ENCODE results near the gene TAGLN2. TPM values are rescaled to one million over a fixed set of nuclear protein-coding genes. Genes with fewer than 3 reads are reported as not detected.

The TAGLN2 gene
- polyA plus RNA-seq, 1 experiment, result 400 TPM

DNA sequence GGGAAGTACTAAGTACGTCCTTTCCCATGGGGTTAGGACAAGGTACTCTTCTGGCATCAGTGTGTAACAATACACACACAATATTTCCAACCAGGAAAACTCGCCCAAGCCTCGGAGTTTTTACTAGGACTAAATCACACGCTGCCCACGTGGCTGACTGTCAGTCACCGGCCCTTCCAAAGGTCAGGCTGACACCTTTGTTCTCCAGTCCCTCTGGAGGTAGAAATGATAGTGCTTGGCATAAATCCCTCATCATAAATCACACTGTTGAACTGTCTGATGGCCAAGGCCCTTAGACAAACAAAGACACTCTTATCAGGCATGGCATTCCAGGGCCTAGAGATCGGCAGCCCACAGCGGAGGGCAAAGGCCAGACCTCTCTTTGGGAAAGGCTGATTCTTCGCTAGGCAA lies 45.6 kb upstream of the TAGLN2 start:
- ChIA-PET CTCF (interaction anchor here (0.7 to 3.4 kb wide), 4 partner anchors 25 to 76 kb away, joined by 3 to 28 read pairs (median 3); no protein-coding TSS in a partner anchor), POLR2A (no interaction called here)
- no peak overlapping the region for H3K27ac ChIP-seq (ENCODE audit: low read depth, low read length)

DNA sequence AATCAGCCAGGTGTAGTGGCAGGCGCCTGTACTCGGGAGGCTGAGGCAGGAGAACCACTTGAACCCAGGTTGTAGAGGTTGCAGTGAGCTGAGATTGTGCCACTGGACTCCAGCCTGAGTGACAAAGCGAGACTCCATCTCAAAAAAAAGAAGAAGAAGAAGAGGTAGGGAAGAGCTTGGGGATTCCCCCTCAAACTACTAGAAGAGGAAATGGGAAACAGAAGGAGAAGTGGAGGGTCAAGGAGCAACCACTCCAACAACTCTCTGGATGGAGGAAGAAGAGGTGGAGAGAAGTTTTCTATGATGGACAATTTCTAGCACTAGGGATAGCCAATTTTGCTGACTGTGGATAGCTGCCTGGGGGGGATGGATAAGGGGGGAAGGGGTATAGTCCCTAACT lies 43.6 kb upstream of the TAGLN2 start:
- peaks cover 10% of the 10 kb centered on the region for H3K27me3 ChIP-seq (ENCODE audit: control insufficient read depth, insufficient read depth, low read length)
- H3K9me3 ChIP-seq (ENCODE audit: control insufficient read depth, insufficient read depth, low read length), result no peaks in the 10 kb centered on the region
- no peak overlapping the region for H3K27ac ChIP-seq (ENCODE audit: low read depth, low read length)
- ChIA-PET CTCF (interaction anchor here (1.2 to 3.4 kb wide), 2 partner anchors 33 to 38 kb away, joined by 3 to 28 read pairs; no protein-coding TSS in a partner anchor), POLR2A (no interaction called here)
- TF ChIP-seq, protein P1, sequence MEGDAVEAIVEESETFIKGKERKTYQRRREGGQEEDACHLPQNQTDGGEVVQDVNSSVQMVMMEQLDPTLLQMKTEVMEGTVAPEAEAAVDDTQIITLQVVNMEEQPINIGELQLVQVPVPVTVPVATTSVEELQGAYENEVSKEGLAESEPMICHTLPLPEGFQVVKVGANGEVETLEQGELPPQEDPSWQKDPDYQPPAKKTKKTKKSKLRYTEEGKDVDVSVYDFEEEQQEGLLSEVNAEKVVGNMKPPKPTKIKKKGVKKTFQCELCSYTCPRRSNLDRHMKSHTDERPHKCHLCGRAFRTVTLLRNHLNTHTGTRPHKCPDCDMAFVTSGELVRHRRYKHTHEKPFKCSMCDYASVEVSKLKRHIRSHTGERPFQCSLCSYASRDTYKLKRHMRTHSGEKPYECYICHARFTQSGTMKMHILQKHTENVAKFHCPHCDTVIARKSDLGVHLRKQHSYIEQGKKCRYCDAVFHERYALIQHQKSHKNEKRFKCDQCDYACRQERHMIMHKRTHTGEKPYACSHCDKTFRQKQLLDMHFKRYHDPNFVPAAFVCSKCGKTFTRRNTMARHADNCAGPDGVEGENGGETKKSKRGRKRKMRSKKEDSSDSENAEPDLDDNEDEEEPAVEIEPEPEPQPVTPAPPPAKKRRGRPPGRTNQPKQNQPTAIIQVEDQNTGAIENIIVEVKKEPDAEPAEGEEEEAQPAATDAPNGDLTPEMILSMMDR (IDR thresholded peaks at IDR 0.05; ENCODE audit: low read depth, low read length), result no peak
- no peak overlapping the region for H3K4me3 ChIP-seq (ENCODE audit: low read depth, low read length)
- DNase-seq (ENCODE audit: low read depth, low spot score), result no peak

More for the DNA sequence above, 45.6 kb upstream of the TAGLN2 start:
- Histone ChIP-seq H3K4me3 (ENCODE audit: low read depth, low read length) (no peak overlapping the region), H3K27me3 (ENCODE audit: control insufficient read depth, insufficient read depth, low read length) (peaks cover 17% of the 10 kb centered on the region), H3K9me3 (ENCODE audit: control insufficient read depth, insufficient read depth, low read length) (no peaks in the 10 kb centered on the region)
- no peak for DNase-seq (ENCODE audit: low read depth, low spot score)
- TF ChIP-seq, protein P1 (IDR thresholded peaks at IDR 0.05; ENCODE audit: low read depth, low read length), result no peak

DNA sequence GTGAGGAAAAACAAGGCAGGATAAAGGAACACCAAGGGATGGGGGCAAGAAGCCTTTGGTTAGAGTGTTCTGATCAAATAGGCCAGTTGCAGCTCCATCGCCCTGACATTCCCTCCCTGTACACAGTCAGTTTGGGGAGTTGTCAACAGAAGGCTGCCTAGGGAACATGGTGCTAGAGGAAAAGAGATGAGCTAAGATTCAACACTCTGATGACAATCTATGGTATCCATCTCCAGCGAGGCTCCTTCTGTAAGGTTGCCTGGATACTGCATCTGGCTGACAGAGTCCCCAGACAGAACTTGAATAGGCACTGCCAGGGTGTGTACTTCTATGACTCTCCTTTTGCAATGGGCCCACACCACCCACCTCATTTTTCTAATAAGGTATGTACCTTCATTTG lies 40.0 kb upstream of the TAGLN2 start:
- no peak overlapping the region for H3K4me3 ChIP-seq (ENCODE audit: low read depth, low read length)
- ChIA-PET CTCF (interaction anchor here (0.7 to 3.5 kb wide), 2 partner anchors 13 to 41 kb away, joined by 3 to 26 read pairs; no protein-coding TSS in a partner anchor), POLR2A (no interaction called here)

DNA sequence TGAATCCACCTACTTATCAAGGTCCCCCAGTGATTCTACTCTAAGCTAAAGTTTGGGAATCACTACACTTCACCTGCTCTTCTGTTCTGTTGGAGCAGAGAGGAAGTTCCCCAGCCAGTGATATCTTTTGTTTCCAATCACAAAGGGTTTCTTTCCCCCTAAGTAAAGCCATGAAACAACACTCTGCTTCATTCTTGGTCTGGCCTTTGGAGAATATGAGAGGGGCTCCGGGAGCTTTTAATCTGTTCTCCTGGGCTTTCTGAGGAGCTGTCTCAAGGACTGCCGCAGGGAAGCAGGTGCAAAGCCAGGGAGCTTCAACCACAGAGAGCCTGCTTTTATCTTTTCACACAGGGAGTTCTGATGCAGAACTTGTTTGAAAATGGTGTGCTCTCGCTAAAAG lies 38.8 kb upstream of the TAGLN2 start:
- Histone ChIP-seq H3K4me3 (ENCODE audit: low read depth, low read length) (no peak overlapping the region), H3K27ac (ENCODE audit: low read depth, low read length) (no peak overlapping the region), H3K27me3 (ENCODE audit: control insufficient read depth, insufficient read depth, low read length) (peaks cover 15% of the 10 kb centered on the region), H3K9me3 (ENCODE audit: control insufficient read depth, insufficient read depth, low read length) (no peaks in the 10 kb centered on the region)
- TF ChIP-seq, protein P1 (IDR thresholded peaks at IDR 0.05; ENCODE audit: low read depth, low read length), result no peak
- DNase-seq (ENCODE audit: low read depth, low spot score), result no peak
- CTCF ChIA-PET, result interaction anchor here (3.5 kb wide), 1 partner anchor 42 kb away, joined by 26 read pairs; no protein-coding TSS in a partner anchor
- POLR2A ChIA-PET, result no interaction called here

More for the DNA sequence above, 40.0 kb upstream of the TAGLN2 start:
- Histone ChIP-seq H3K27ac (ENCODE audit: low read depth, low read length) (no peak overlapping the region), H3K27me3 (ENCODE audit: control insufficient read depth, insufficient read depth, low read length) (peaks cover 15% of the 10 kb centered on the region), H3K9me3 (ENCODE audit: control insufficient read depth, insufficient read depth, low read length) (no peaks in the 10 kb centered on the region)
- DNase-seq (ENCODE audit: low read depth, low spot score), result no peak
- TF ChIP-seq, protein P1 (IDR thresholded peaks at IDR 0.05; ENCODE audit: low read depth, low read length), result no peak

DNA sequence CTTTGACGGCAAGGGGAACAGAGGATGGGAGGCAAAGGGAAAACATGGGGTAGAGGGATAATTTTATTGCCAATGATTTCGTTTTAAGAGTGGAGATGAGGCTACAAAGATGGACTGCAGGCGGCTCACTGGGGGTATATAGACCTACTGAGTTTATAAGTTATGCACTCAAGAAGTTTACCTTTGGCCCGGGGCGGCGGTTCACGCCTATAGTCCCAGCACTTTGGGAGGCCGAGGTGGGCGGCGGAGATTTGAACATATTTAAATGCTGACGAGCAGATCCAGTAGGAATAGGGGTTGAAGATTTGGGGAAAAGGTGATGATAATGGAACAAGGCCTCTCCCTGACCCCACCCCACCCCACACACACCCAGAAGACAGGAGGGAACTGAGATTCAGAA lies 36.9 kb upstream of the TAGLN2 start:
- ChIA-PET CTCF (interaction anchor here (2.4 kb wide), 1 partner anchor 44 kb away, joined by 11 read pairs; no protein-coding TSS in a partner anchor), POLR2A (no interaction called here)
- TF ChIP-seq, protein P1 (IDR thresholded peaks at IDR 0.05; ENCODE audit: low read depth, low read length), result no peak
- Histone ChIP-seq H3K9me3 (ENCODE audit: control insufficient read depth, insufficient read depth, low read length) (no peaks in the 10 kb centered on the region; the same call in 1 of the 2 replicates), H3K4me3 (ENCODE audit: low read depth, low read length) (no peak overlapping the region), H3K27ac (ENCODE audit: low read depth, low read length) (no peak overlapping the region), H3K27me3 (ENCODE audit: control insufficient read depth, insufficient read depth, low read length) (peaks cover 18% of the 10 kb centered on the region)
- DNase-seq (ENCODE audit: low read depth, low spot score), result no peak

Measured in AG04450 (cell line).